Measurements from ENCODE around the gene CCNG2.

GRCh38 chr4:77152421-77152820 lies 4.6 kb upstream of the CCNG2 start:
- TF ChIP-seq, protein P1, sequence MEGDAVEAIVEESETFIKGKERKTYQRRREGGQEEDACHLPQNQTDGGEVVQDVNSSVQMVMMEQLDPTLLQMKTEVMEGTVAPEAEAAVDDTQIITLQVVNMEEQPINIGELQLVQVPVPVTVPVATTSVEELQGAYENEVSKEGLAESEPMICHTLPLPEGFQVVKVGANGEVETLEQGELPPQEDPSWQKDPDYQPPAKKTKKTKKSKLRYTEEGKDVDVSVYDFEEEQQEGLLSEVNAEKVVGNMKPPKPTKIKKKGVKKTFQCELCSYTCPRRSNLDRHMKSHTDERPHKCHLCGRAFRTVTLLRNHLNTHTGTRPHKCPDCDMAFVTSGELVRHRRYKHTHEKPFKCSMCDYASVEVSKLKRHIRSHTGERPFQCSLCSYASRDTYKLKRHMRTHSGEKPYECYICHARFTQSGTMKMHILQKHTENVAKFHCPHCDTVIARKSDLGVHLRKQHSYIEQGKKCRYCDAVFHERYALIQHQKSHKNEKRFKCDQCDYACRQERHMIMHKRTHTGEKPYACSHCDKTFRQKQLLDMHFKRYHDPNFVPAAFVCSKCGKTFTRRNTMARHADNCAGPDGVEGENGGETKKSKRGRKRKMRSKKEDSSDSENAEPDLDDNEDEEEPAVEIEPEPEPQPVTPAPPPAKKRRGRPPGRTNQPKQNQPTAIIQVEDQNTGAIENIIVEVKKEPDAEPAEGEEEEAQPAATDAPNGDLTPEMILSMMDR (IDR thresholded peaks at IDR 0.05; ENCODE audit: insufficient read depth, low read length) = no peak
- TF ChIP-seq REST (IDR thresholded peaks at IDR 0.05; ENCODE audit: insufficient replicate concordance, low read depth) = no peak
- TF ChIP-seq GABPA (IDR thresholded peaks at IDR 0.05; ENCODE audit: low read depth) = no peak
